ENCODE results near the gene PPFIA2. TPM values are rescaled to one million over a fixed set of nuclear protein-coding genes. Genes with fewer than 3 reads are reported as not detected.

Gene PPFIA2
- polyA plus RNA-seq, 1 donor from 2014 or later, result 65.3 TPM

GRCh38 chr12:81255947-81256346 lies 503.2 kb downstream of the PPFIA2 start:
- TF ChIP-seq SMC3 (conservative IDR thresholded peaks at IDR 0.05; ENCODE audit: poor library complexity), result no peak
- no peak for TF ChIP-seq CTCF (IDR thresholded peaks at IDR 0.05; ENCODE audit: poor library complexity, severe bottlenecking)
- no peak for TF ChIP-seq RAD21 (conservative IDR thresholded peaks at IDR 0.05)
- TF ChIP-seq POLR2AphosphoS5 (IDR thresholded peaks at IDR 0.05), result no peak
- no peak for TF ChIP-seq EP300 (conservative IDR thresholded peaks at IDR 0.05; ENCODE audit: poor library complexity, severe bottlenecking)
- TF ChIP-seq MXI1 (conservative IDR thresholded peaks at IDR 0.05; ENCODE audit: poor library complexity, severe bottlenecking), result no peak
- TF ChIP-seq REST (IDR thresholded peaks at IDR 0.05; ENCODE audit: borderline replicate concordance), result no peak
- TF ChIP-seq EZH2 (IDR thresholded peaks at IDR 0.05; ENCODE audit: borderline replicate concordance, insufficient read depth, low read length, poor library complexity, severe bottlenecking), result no peak
- TF ChIP-seq TAF1 (IDR thresholded peaks at IDR 0.05; ENCODE audit: low read depth), result no peak
- H4K20me1 ChIP-seq (ENCODE audit: insufficient read depth), result no peaks in the 10 kb centered on the region
- H3K9ac ChIP-seq (ENCODE audit: low read length), result no peak overlapping the region
- H3K27me3 ChIP-seq (ENCODE audit: insufficient read depth, low read depth, low read length), result no peaks in the 10 kb centered on the region
- no peak overlapping the region for H2AFZ ChIP-seq (ENCODE audit: low read depth, low read length)
- no peak overlapping the region for H3K4me3 ChIP-seq (ENCODE audit: low read length)
- no peaks in the 10 kb centered on the region for H3F3A ChIP-seq (ENCODE audit: insufficient read depth, low read length, poor library complexity, severe bottlenecking)
- H3K9me3 ChIP-seq (ENCODE audit: low read length), result no peaks in the 10 kb centered on the region
- H3K9me2 ChIP-seq (ENCODE audit: insufficient read depth, low read length), result no peaks in the 10 kb centered on the region
- no peaks in the 10 kb centered on the region for H3K36me3 ChIP-seq (ENCODE audit: insufficient read depth, low read length)
- no peaks in the 10 kb centered on the region for H3K79me2 ChIP-seq (replicated peaks; ENCODE audit: insufficient read depth, low read length)
- H3K4me2 ChIP-seq (ENCODE audit: low read length), result no peak overlapping the region
- H3K27ac ChIP-seq (ENCODE audit: low read length), result no peak overlapping the region

GRCh38 chr12:81255456-81255855 lies 503.7 kb downstream of the PPFIA2 start:
- Histone ChIP-seq H4K20me1 (ENCODE audit: insufficient read depth) (no peaks in the 10 kb centered on the region), H3K9ac (ENCODE audit: low read length) (no peak overlapping the region), H3K27me3 (ENCODE audit: insufficient read depth, low read depth, low read length) (no peaks in the 10 kb centered on the region), H3K4me2 (ENCODE audit: low read length) (no peak overlapping the region), H3K79me2 (replicated peaks; ENCODE audit: insufficient read depth, low read length) (no peaks in the 10 kb centered on the region), H3K4me3 (ENCODE audit: low read length) (no peak overlapping the region), H2AFZ (ENCODE audit: low read depth, low read length) (no peak overlapping the region), H3K9me2 (ENCODE audit: insufficient read depth, low read length) (no peaks in the 10 kb centered on the region), H3K9me3 (ENCODE audit: low read length) (no peaks in the 10 kb centered on the region), H3F3A (ENCODE audit: insufficient read depth, low read length, poor library complexity, severe bottlenecking) (no peaks in the 10 kb centered on the region), H3K36me3 (ENCODE audit: insufficient read depth, low read length) (no peaks in the 10 kb centered on the region), H3K27ac (ENCODE audit: low read length) (no peak overlapping the region)
- TF ChIP-seq SMC3 (conservative IDR thresholded peaks at IDR 0.05; ENCODE audit: poor library complexity), result no peak
- no peak for TF ChIP-seq CTCF (IDR thresholded peaks at IDR 0.05; ENCODE audit: poor library complexity, severe bottlenecking)
- no peak for TF ChIP-seq EZH2 (IDR thresholded peaks at IDR 0.05; ENCODE audit: borderline replicate concordance, insufficient read depth, low read length, poor library complexity, severe bottlenecking)
- no peak for TF ChIP-seq REST (IDR thresholded peaks at IDR 0.05; ENCODE audit: borderline replicate concordance)
- no peak for TF ChIP-seq MXI1 (conservative IDR thresholded peaks at IDR 0.05; ENCODE audit: poor library complexity, severe bottlenecking)
- TF ChIP-seq POLR2AphosphoS5 (IDR thresholded peaks at IDR 0.05), result no peak
- no peak for TF ChIP-seq RAD21 (conservative IDR thresholded peaks at IDR 0.05)
- no peak for TF ChIP-seq EP300 (conservative IDR thresholded peaks at IDR 0.05; ENCODE audit: poor library complexity, severe bottlenecking)

Data from neural cell (in vitro differentiated cells).